Duodenal mucosa (tissue), 2 donors: Measurements from ENCODE around the gene SMIM35.
"Not testable (repeated sequence)": the region's sequence is repeated elsewhere in the genome, so short reads cannot be mapped to it uniquely, and the experiment has no call there.

ENCODE experiments used
- H3K27ac ChIP-seq: one replicate; pipeline ENCODE4 v1.7.0; 2013; ENCODE audit warnings: low read depth, low read length
- H3K27me3 ChIP-seq, 2 donors: one replicate each; pipeline ENCODE4 v1.7.0; 2013; ENCODE audit warnings: low read length in 2 of 2, control low read depth in 1 of 2; ENCODE audit not compliant: insufficient read depth in 2 of 2, control insufficient read depth in 1 of 2
- H3K36me3 ChIP-seq, 2 donors: one replicate each; pipeline ENCODE4 v1.7.0; 2013; ENCODE audit warnings: low read length in 2 of 2, control low read depth in 1 of 2; ENCODE audit not compliant: insufficient read depth in 2 of 2, control insufficient read depth in 1 of 2
- H3K4me1 ChIP-seq, 2 donors: one replicate each; pipeline ENCODE4 v1.7.0; 2013; ENCODE audit warnings: low read length in 2 of 2, control low read depth in 1 of 2; ENCODE audit not compliant: insufficient read depth in 2 of 2, control insufficient read depth in 1 of 2
- H3K4me3 ChIP-seq, 2 donors: one replicate each; pipeline ENCODE4 v1.7.0; 2013; ENCODE audit warnings: low read length in 2 of 2, low read depth in 1 of 2
- H3K9ac ChIP-seq, 2 donors: one replicate each; pipeline ENCODE4 v1.7.0; 2013; ENCODE audit warnings: low read length in 2 of 2, low read depth in 1 of 2
- H3K9me3 ChIP-seq, 2 donors: one replicate each; pipeline ENCODE4 v1.7.0; 2013; ENCODE audit warnings: low read length in 2 of 2, control low read depth in 1 of 2; ENCODE audit not compliant: control insufficient read depth in 1 of 2

Gene SMIM35

DNA sequence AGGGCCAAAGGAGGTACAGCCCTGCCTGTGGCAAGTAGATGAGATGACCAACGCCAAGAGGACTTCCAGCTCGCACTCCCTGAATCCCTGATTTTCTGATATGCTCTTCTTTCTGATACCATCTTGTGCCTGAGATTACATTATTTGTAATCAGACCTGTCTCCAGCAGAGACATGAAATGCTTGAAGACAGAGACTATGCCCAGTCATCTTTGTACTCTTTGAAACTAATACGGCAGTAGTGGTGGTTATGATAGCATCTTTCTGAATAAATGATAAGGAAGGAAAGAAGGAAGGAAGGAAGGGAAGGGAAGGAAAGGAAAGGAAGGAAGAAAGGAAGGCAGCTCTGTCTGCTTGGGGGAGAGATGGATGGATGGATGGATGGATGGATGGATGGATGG, 72.7 kb downstream of the SMIM35 start:
- H3K9me3 ChIP-seq: no peaks in the 10 kb centered on the region
- no peak overlapping the region for H3K9ac ChIP-seq
- no peak overlapping the region for H3K27ac ChIP-seq
- H3K27me3 ChIP-seq: peaks cover 0 to 3% of the 10 kb centered on the region in 2 donors
- H3K36me3 ChIP-seq: no peaks in the 10 kb centered on the region
- peaks cover 29 to 33% of the 10 kb centered on the region in 2 donors for H3K4me1 ChIP-seq
- H3K4me3 ChIP-seq: no peak overlapping the region

DNA sequence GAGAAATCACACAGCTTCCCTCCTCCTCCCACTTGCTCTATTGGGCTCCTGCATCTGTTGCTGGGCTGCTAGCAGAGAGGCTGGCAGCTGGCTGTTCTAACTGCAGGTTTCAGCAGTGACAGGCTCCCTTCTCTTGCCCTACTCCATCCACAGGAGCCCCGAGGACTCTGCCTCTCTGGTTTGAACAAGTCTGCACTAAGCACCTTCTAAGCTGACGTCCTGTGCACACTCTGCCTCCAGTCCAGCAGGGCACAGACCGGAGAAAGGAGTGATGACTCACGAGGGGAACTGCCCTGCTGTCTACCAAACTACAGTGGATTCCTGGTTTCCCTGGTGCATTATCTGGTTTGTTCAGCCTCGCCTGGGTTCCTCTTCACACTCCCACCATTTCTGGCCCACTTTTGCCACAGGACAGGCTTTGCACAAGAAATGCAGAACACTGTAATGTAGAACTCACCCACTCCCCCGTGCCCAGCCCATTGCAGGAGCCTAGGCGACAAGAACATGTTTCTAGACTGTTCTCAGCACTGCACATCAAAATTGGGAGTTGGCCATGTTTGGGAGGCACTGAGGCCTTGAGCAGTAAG, 74.6 kb downstream of the SMIM35 start:
- Histone ChIP-seq H3K4me3 (no peak overlapping the region), H3K27me3 (peaks cover 0 to 3% of the 10 kb centered on the region in 2 donors), H3K9ac (no peak overlapping the region), H3K4me1 (peaks cover 35 to 40% of the 10 kb centered on the region in 2 donors), H3K36me3 (no peaks in the 10 kb centered on the region), H3K27ac (peak overlapping the region; percentile 10), H3K9me3 (no peaks in the 10 kb centered on the region)

DNA sequence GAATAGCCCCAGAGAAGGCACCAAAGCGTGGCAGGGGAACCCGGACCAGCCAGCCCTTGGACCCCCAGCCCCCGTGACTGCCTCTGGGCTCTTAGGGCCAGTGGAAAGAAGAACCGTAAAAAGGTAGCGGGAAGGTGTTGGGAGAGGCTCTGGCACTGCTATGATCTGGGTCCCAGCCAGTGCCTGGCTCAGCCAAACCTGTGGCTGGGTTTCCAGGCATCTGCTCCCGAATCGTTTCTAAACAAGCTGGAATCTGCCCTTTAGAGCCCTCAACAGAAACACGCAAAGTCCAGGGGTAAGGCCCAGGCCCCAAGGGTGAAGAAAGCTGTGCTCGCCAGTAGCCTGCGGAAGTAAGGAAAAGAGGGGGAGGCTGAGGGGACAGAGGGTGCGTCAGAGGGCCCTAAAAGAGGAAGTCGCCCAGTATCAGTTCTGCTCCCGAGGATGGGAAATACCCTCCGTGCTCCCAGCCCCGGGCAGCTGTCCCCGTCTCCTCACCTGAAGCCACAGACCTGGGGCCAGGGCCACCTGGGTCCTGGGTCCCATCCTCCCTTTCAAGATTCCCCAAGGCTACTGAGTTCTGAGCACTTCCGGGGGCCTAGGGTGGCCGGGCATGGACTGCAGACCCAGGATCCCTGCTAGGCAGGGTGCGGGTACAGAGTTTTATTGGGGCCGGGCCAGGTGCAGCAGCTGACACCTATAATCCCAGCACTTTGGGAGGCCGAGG, 75.9 kb downstream of the SMIM35 start:
- H3K9ac ChIP-seq: peak overlapping the region in 1 of 2 donors; percentile 3
- peaks cover 40 to 45% of the 10 kb centered on the region in 2 donors for H3K4me1 ChIP-seq
- no peaks in the 10 kb centered on the region for H3K36me3 ChIP-seq
- H3K9me3 ChIP-seq: no peaks in the 10 kb centered on the region
- peak overlapping the region in 1 of 2 donors; percentile 7 for H3K4me3 ChIP-seq
- peak overlapping the region; percentile 39 for H3K27ac ChIP-seq
- peaks cover 0 to 3% of the 10 kb centered on the region in 2 donors for H3K27me3 ChIP-seq

DNA sequence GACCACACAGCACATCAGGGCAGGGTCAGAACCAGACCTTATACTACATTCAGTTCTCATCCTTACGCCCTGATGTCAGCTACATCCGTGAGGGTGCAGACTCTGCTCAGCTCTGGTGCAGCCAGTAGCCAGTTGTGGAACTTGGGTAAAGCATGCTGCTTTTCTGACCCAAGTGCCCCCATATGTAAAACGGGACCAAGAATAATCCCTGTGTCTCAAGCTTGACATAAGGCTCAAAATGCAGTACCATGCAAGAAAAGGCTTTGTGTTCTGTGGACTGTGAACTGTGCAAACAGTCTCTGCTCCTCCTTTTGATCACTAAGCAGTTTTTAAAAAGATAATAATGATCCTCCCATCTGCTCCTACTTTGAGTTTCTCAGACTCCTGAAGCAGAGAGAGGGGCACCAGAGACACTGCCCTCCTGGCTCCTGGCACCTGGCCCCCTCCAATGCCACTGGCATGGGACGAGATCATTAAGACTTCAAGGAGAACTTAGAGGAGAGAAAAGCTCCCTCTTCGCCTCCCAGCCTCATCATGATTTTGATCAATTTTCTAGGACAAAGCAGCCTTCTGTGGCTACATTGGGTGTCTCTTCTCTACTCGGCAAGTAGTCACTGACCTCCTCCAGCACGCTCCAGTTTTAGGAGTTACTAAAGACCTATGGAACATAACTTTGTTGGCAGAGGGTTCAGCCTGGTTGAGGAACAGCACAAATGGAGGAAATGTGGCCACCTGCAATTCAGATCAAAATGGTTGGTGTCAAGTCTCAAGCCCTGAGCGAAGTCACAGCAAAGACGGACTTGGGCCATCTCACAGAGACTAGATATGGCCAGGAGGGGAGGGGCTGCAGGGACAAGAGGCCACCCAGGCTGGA, 76.7 kb downstream of the SMIM35 start:
- H3K27ac ChIP-seq: peak overlapping the region; percentile 39
- no peaks in the 10 kb centered on the region for H3K36me3 ChIP-seq
- no peaks in the 10 kb centered on the region for H3K9me3 ChIP-seq
- peak overlapping the region in 1 of 2 donors; percentile 3 for H3K9ac ChIP-seq
- H3K27me3 ChIP-seq: no peaks in the 10 kb centered on the region
- peaks cover 40 to 41% of the 10 kb centered on the region in 2 donors for H3K4me1 ChIP-seq
- H3K4me3 ChIP-seq: peak overlapping the region in 1 of 2 donors; percentile 7

DNA sequence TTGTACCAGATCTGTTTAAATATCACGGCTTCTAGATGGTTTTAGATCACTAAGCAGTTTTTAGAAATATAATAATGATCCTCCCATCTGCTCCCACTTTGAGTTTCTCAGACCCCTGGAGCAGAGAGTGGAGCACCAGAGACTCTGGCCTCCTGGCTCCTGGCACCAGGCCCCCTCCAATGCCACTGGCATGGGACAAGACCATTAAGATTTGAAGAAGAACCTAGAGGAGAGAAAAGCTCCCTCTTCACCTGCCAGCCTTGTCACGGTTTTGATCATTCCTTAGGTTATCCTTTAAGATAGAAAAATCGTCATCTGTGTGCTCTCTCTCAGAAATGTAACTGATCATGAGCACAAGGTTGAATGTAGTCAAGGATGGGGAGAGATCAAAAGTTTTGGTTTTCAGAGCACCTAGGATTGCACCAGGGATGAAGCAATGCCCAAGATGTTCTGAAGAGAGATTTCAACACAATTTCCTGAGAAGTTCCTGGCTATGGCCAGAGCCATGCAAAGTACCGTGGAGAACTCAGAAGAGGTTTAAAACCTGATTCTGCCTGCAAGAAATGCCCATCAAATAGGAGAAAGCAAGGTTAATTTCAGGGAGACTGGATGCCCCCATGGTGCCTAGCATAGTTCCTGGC, 78.4 kb downstream of the SMIM35 start:
- peak overlapping the region; percentile 30 for H3K27ac ChIP-seq
- H3K9me3 ChIP-seq: no peaks in the 10 kb centered on the region
- H3K9ac ChIP-seq: no peak overlapping the region
- no peaks in the 10 kb centered on the region for H3K36me3 ChIP-seq
- peaks cover 41 to 42% of the 10 kb centered on the region in 2 donors for H3K4me1 ChIP-seq
- no peaks in the 10 kb centered on the region for H3K27me3 ChIP-seq
- H3K4me3 ChIP-seq: no peak overlapping the region

- not testable (repeated sequence) for H3K9ac ChIP-seq, H3K9me3 ChIP-seq, H3K4me3 ChIP-seq, H3K36me3 ChIP-seq, H3K27me3 ChIP-seq
- Histone ChIP-seq H3K4me1 (peaks cover 41 to 47% of the 10 kb centered on the region in 2 donors), H3K27ac (peak overlapping the region; percentile 39)
Observed at GRCh38 chr11:118007563-118008270, 79.0 kb downstream of the SMIM35 start.

DNA sequence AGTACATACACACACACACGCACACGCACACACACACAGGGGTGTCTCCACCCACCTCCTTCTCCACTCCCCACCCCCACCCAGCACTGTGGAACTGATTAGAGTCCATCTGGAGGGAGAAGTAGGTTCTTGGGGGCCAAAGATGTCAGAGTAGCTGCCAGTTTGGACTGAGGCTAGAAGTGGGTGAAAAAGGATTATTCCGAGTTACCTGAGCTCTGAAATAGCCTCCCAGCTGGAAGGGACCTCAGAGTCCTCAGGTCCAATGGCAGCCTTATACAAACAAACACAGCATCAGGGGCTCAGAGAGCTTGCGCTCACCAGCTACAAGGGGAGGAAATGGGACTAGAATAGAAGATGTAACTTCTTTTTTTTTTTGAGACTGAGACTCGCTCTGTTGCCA, 79.7 kb downstream of the SMIM35 start:
- no peaks in the 10 kb centered on the region for H3K9me3 ChIP-seq
- no peaks in the 10 kb centered on the region for H3K36me3 ChIP-seq
- no peaks in the 10 kb centered on the region for H3K27me3 ChIP-seq
- H3K4me3 ChIP-seq: no peak overlapping the region
- H3K9ac ChIP-seq: no peak overlapping the region
- no peak overlapping the region for H3K27ac ChIP-seq
- H3K4me1 ChIP-seq: peaks cover 41 to 47% of the 10 kb centered on the region in 2 donors

- Histone ChIP-seq H3K4me3 (no peak overlapping the region), H3K27ac (no peak overlapping the region), H3K4me1 (peaks cover 44 to 50% of the 10 kb centered on the region in 2 donors), H3K27me3 (no peaks in the 10 kb centered on the region), H3K36me3 (no peaks in the 10 kb centered on the region), H3K9me3 (no peaks in the 10 kb centered on the region), H3K9ac (no peak overlapping the region)
Observed at GRCh38 chr11:118006153-118006534, 80.6 kb downstream of the SMIM35 start.

GRCh38 chr11:118005224-118006152, 81.3 kb downstream of the SMIM35 start:
- Histone ChIP-seq H3K36me3 (no peaks in the 10 kb centered on the region), H3K9ac (no peak overlapping the region), H3K4me1 (peaks cover 45 to 49% of the 10 kb centered on the region in 2 donors), H3K27me3 (no peaks in the 10 kb centered on the region), H3K27ac (no peak overlapping the region), H3K4me3 (no peak overlapping the region), H3K9me3 (no peaks in the 10 kb centered on the region)
